GM21737 (cell line): Measurements from ENCODE around the gene EID2B.

Experiments
- ATAC-seq: cut with Tn5 transposase; IDR thresholded peaks from one replicate; pipeline ENCODE4 v1.9.1; 2021; ENCODE audit warnings: mild to moderate bottlenecking, moderate library complexity; ENCODE audit not compliant: unreplicated experiment

Gene EID2B

GRCh38 chr19:39533003-39533512 lies 406 bp upstream of the EID2B start:
- no peak for ATAC-seq

DNA sequence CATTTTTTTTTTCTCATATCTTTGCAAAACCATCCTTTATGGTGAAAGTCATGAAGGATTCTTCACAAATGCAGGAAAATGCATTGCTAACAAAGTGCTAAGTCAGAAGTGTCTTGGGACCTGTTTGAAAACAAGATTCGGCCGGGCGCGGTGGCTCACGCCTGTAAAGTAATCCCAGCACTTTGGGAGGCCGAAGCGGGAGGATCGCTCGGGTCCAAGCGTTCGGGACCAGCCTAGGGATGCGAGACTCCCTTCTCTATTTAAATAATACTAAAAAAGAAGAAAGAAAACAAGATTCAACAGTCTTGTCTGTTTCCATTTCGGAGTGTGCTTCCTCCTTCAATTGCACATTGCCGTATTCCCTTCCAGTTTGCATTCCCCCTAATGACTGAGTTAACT lies 819 bp downstream of the EID2B start:
- ATAC-seq: no peak

- no peak for ATAC-seq
Observed at GRCh38 chr19:39525205-39525604, 7.4 kb downstream of the EID2B start.

- no peak for ATAC-seq
Observed at GRCh38 chr19:39524495-39524894, 8.2 kb downstream of the EID2B start.

DNA sequence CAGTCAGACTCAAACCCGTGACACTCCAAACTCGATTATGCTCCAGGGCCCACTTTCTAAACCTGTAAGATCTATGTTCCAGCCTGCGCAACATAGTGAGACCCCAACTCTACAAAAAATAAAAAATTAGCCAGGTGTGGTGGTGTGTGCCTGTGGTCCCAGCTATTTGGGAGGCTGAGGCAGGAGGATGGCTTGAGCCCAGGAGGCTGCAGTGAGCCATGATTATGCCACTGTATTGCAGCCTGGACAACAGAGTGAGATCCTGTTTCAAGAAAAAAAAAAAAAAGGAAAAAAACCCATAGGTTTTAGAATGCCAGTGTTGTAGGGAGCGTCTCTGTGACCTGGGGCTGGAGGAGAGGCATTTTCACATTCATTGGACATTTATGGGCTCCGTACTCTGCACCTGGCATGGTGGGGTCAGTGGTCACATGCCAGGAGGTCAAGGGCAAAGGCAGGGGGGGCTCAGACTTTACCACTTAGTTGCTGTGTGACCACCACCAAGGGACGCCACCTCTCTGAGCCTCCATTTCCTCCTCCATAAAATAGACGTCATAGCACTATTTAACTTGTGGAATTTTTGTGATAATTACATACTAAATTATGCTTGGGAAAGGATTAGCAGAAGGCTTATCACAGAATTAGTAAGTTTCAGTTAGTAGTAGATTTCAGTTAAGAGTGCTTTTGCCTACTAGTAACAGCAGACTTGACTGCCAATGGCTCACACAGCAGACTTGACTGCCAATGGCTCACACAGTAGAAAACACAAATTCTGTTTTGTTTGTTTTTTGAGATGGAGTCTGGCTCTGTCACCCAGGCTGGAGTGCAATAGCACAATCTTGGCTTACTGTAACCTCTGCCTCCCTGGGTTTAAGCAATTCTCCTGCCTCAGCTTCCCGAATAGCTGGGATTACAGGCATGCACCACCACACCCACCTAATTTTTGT lies 11.8 kb downstream of the EID2B start:
- no peak for ATAC-seq

DNA sequence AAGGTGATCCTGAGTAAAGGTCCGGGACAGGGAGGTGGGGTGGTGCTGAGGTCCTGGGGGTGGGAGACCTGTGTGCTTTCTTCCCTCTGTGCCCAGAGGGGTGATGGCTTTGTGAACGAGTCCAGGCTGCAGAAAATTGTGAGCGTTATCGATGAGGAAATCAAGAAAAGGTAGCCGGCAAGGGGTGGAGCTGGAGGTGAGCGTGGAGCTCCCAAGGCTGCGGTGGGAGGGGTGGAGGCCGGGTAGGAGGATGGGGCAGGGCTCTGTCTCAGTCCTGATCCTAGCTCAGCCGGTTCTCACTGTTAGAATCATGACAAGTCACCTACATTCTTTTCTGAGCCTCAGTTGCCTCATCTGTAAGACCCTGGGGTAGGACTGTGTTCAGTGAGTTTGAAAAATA lies 13.7 kb downstream of the EID2B start:
- ATAC-seq: no peak

DNA sequence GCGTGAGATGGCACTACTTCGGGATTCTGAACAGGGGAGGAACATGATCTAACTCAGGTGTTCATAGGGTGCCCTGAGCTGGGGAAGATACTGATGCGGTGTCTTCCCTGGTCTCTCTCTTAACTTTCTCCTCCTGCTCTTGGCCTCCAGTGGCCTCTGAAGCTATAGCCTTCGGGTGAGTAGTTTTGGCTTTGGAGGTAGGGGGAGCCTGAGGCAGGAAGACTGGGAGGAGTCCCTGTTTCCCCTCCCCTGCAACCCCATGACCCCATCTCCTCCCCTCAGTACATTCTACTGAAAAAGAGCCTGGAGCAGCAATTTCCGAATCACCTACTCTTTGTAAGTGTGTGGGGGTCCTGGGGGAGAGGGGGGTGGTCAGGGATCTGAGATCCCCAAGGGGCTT lies 14.2 kb downstream of the EID2B start:
- ATAC-seq: no peak

DNA sequence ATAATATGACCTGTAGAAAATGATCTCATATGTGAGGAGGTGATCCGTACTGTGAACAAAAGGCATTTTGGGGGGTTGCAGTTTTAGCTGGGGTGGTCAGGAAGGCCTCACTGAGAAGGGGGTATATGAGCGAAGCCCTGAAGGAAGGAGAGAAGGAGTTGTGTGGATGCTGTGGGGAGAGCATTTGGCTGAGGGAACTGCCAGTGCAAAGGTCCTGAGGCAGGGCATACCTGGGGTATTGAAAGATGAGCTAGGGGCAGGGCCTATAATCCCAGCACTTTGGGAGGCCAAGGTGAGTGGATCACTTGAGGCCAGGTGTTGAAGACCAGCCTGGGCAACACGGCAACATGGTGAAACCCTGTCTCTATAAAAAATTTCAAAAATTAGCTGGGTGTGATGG lies 15.2 kb downstream of the EID2B start:
- ATAC-seq: no peak

- ATAC-seq: no peak
Observed at GRCh38 chr19:39516270-39516669, 16.4 kb downstream of the EID2B start.

DNA sequence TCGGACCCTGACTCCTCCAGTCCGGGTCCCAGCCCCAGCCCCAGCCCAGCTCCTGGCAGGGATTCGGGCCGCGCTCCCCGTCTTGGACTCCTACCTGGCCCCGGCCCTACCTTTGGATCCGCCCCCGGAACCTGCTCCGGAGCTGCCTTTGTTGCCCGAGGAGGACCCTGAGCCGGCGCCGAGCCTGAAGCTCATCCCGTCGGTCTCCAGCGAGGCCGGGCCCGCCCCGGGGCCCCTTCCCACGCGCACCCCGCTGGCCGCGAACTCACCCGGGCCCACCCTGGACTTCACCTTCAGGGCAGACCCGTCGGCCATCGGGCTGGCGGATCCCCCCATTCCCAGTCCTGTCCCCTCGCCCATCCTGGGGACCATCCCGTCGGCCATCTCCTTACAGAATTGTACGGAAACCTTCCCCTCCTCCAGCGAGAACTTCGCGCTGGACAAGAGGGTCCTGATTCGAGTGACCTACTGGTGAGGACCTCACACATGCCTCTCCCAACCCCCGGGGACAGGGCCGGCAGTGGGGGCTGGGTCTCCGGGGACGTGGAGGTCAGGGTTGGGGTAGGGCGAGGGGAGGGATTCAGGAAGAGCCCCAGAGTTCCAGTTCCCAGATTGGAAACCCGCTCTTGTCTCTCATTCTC lies 17.0 kb downstream of the EID2B start:
- no peak for ATAC-seq

DNA sequence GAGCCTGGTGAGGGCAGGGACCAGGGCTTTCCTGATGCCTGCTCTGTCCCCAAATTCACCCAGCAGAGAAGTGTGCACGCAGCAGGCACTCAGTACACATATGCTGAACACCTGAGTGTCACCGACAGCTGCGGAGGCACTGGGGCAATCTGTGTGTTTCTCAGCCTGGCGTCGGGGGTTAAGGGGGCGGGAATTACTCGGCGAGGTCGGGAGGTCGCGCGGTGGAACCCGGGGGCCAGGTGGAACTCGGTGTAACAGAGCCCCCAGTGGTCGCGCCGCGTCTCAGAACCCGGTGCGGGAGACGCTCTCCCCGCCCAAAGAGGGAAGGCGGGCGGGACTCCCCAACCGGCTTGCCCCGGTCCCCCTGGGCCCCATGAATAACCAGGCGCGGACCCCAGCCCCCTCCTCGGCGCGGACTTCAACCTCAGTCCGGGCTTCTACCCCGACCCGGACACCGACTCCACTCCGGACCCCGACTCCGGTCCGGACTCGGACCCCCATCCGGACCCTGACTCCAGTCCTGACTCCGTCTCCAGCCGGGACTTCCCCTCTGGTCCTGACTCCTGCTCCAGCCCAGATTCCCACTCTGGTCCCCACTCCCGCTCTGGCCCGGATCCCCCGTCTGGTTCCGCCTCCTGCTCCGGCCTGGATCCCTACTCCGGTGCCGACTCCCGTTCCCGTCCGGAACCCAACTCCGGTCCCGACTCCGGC lies 17.7 kb downstream of the EID2B start, which contains the start of gene SELENOV:
Gene SELENOV, plus strand, starts transcription at position 300 of the 711 bp plus-strand sequence. Its CDS starts 74 bp downstream, at position 374.
- no peak for ATAC-seq

DNA sequence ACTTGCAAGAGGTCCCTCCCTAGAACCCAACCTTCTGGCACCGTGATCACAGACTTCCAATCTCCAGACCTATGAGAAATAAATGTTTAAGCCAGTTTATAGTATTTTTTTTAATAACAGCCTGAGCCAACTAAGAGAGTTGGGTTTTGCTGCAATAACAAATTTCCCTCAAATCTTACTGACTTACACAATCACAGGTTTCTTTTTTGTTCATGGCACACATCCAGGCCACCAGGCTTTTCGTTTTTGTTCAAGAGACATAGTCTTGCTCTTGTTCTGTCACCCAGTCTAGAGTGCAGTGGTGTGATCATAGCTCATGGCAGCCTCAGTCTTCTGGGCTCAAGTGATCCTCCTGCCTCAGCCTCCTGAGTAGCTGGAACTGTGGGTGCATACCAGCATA lies 19.7 kb downstream of the EID2B start:
- ATAC-seq: no peak

DNA sequence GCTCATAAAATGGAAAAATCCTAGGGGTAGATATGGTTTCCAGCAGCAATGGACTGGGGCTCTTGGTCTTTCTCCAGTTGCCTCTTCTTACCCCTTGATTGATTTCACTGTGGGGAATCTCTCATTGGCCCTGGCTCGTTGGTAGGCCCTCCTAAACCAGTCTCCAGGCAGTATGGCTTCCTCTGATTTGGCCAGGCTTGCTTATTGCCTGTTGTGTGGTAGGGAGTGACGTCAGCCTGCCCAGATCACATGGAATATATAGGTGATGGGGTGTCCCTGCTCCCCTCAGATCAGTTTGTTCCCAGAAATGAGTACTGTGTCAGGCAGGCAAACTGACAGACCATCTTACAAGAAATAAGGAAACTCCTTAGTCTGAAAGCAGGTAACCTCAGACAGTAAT lies 23.4 kb downstream of the EID2B start:
- ATAC-seq: no peak

DNA sequence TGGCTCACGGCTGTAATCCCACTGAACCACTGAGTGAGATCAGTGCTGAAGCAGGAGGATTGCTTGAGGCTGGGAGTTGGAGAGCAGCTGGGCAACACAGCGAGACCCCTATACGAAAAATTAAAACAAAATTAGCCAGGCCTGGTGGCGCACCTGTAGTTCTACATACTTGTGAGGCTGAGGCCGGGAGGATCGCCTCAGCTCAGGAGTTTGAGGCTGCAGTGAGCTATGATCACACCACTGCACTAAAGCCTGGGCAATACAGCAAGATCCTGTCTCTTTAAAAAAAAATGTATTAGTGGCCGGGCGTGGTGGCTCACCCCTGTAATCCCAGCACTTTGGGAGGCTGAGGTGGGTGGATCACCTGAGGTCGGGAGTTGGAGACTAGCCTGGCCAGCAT lies 24.0 kb downstream of the EID2B start:
- ATAC-seq: no peak

- no peak for ATAC-seq
Observed at GRCh38 chr19:39507715-39508364, 24.8 kb downstream of the EID2B start.

GRCh38 chr19:39506944-39507714 lies 25.5 kb downstream of the EID2B start:
- no peak for ATAC-seq

DNA sequence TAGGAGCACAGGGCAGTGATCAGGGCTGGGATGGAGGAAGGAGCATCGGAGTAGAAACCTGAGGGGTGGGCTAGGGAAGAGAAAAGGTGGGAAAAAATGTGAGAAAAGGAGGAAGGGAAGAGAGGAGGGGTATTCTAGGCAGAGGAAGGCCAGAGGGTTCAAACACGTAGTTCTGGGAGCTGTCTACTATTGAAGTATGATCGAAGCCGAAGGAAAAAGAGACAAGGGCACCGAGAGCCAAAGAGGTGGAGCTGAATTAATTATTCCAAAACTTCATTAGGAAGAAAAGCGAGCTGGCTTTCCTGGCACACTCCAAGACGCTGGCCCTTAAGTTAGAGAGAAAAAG lies 26.1 kb downstream of the EID2B start:
- no peak for ATAC-seq

GRCh38 chr19:39502640-39503417 lies 29.8 kb downstream of the EID2B start:
- no peak for ATAC-seq

GRCh38 chr19:39501340-39501739 lies 31.3 kb downstream of the EID2B start:
- ATAC-seq: no peak
